ENCODE measurements around the gene ANP32D. TPM values are rescaled to one million over a fixed set of nuclear protein-coding genes. Genes with fewer than 3 reads are reported as not detected.

The ANP32D gene
- not detected in 2 replicates for total RNA-seq

GRCh38 chr12:48472259-48472658, at the start of gene ANP32D:
TSS of gene ANP32D (plus strand) at chr12:48472559. CDS start at chr12:48472665, 106 bp downstream.

DNA sequence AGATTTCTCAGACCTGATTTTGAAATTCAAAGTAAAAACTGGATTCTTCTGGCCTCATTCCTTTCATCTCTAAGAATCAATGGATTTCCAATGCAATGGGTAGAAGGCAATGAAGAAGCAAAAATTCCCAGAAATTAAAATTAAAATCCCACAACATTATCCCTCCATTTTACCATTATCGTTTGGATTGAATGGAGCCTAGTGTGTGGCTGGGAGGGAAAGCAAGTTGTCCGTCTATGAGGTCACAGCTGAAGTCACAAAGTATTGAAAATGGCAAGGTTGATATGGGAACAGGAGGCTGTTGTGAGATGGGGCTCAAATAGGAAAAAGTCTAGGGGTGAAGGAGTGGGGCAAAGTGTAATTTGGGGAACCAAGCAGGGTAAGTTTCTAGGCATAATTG, 9.8 kb downstream of the ANP32D start, which contains the start of gene C12orf54:
Gene C12orf54, plus strand, starts transcription at position 301 of the 400 bp plus-strand sequence. CDS start 799 bp downstream, outside the sequence.

Other genes with a start within 250 kb of the ANP32D start
- gene ZNF641, start 121.6 kb upstream of the ANP32D start, total RNA-seq = 4.2 and 5.6 TPM in 2 replicates
- gene C12orf54, start 9.9 kb downstream of the ANP32D start, total RNA-seq = not detected in 2 replicates
- not detected in 2 replicates for gene OR8S1, start 53.1 kb downstream of the ANP32D start, total RNA-seq
- gene LALBA, start 97.5 kb downstream of the ANP32D start, total RNA-seq = not detected in 2 replicates
- 45.1 and 50.1 TPM in 2 replicates for gene KANSL2, start 209.7 kb downstream of the ANP32D start, total RNA-seq
- gene CCNT1, start 244.1 kb downstream of the ANP32D start, total RNA-seq = 20.7 and 26.3 TPM in 2 replicates

Measured in smooth muscle cell of trachea (primary cell).